Naive thymus-derived CD8-positive, alpha-beta T cell (primary cell): ENCODE data around the gene OR1N1. TPM values are rescaled to one million over a fixed set of nuclear protein-coding genes. Genes with fewer than 3 reads are reported as not detected.
"Not testable (repeated sequence)": the region's sequence is repeated elsewhere in the genome, so short reads cannot be mapped to it uniquely, and the experiment has no call there.

Experiments used
- ATAC-seq, 2 donors: fragments of 150-1000 bp; cut with Tn5 transposase in 1 of 2; sonication (Bioruptor Pico), chemical (Tn5 transposase) in 1 of 2; 1 replicate in 1 of 2; 2 replicates in 1 of 2; pipeline ENCODE4 v1.10.0; 2021; ENCODE audit warnings: mild to moderate bottlenecking in 2 of 2, moderate library complexity in 2 of 2
- POLR2A ChIA-PET: fragments of 350-600 bp; sonication (Branson Sonifier 250); formaldehyde crosslinking; loops from one replicate; lab custom pipeline; 2021; ENCODE audit warnings: antibody characterized with exemption; lab: Charles Lee
- DNase-seq, 10 donors: peaks; one replicate each; pipeline versions ENCODE4 v3.0.0 to v3.0.0-alpha.2; 2020 to 2022
- H3K27ac Mint-ChIP-seq, 10 donors: one replicate each; pipeline ENCODE4 v1.8.0; 2020 to 2022; ENCODE audit warnings: mild to moderate bottlenecking in 10 of 10, mixed read lengths in 10 of 10, moderate library complexity in 4 of 10, inconsistent platforms in 1 of 10
- H3K27me3 Mint-ChIP-seq, 5 donors: one replicate each; pipeline ENCODE4 v1.8.0; 2021 to 2022; ENCODE audit warnings: mixed read lengths in 5 of 5
- H3K36me3 Mint-ChIP-seq, 3 donors: one replicate each; pipeline ENCODE4 v1.8.0; 2020 to 2022; ENCODE audit warnings: mixed read lengths in 3 of 3, mild to moderate bottlenecking in 2 of 3, inconsistent platforms in 1 of 3
- H3K4me1 Mint-ChIP-seq, 4 donors: one replicate each; pipeline ENCODE4 v1.8.0; 2021 to 2022; ENCODE audit warnings: mixed read lengths in 4 of 4
- H3K4me3 Mint-ChIP-seq, 10 donors: one replicate each; pipeline ENCODE4 v1.8.0; 2020 to 2022; ENCODE audit warnings: mild to moderate bottlenecking in 10 of 10, mixed read lengths in 10 of 10, moderate library complexity in 6 of 10, inconsistent platforms in 1 of 10
- H3K9me3 Mint-ChIP-seq, 9 donors: one replicate each; pipeline ENCODE4 v1.8.0; 2020 to 2022; ENCODE audit warnings: mixed read lengths in 9 of 9, mild to moderate bottlenecking in 3 of 9, inconsistent platforms in 1 of 9, moderate library complexity in 1 of 9
- polyA plus RNA-seq, 3 donors: library from polyadenylated mRNA; unstranded; fragments of 300-500 nt; fragmentation: Illumina TruSeq; gene quantifications; one replicate each; pipeline ENCODE4 v1.2.3, GENCODE V29; 2021
- total RNA-seq, 8 experiments: library from RNA in 2 of 8; stranded (reverse) in 2 of 8; gene quantifications; one replicate each; pipeline ENCODE4 v1.2.3 and lab custom pipeline; 2021 to 2026

OR1N1 gene
- total RNA-seq (not detected), polyA plus RNA-seq (not detected), total RNA-seq (lab: John Stamatoyannopoulos, UW) (0 reads per million in 6 experiments)

- Mint-ChIP-seq H3K36me3 (no peaks in the 10 kb centered on the region), H3K4me1 (peaks cover 0 to 2% (median 0%) of the 10 kb centered on the region in 4 donors), H3K27ac (peak within 1 kb of the TSS in 2 of 10 donors; percentile 34 to 51), H3K4me3 (no peak within 1 kb of the TSS), H3K27me3 (peaks cover 3 to 26% (median 17%) of the 10 kb centered on the region in 5 donors), H3K9me3 (no peaks in the 10 kb centered on the region)
- ATAC-seq: no peak
- no peak for DNase-seq
- POLR2A ChIA-PET: no interaction called here
Measured at GRCh38 chr9:122527193-122527592, at the start of gene OR1N1. OR1N1 (minus strand) TSS chr9:122527293; CDS start chr9:122527293, 0 bp downstream.

DNA sequence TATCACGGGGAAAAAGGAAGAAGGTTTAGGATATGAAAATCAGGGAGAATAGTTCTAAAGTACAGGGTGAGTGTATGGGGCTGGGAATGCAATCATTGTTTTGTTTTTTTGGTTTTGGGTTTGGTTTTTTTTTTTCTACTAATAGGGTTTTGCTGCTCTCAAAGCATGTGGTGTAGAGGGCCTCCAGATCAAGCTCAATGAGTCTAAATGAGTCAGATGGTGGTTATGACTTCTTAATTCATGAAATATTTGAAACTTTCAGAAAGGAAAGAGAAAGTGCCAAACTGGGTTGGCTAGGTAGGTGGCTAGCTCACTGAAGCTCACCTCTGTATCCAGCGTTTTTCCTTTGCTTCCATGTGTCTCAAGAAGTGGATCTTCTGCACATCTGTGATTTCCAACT is 45.4 kb upstream of the OR1N1 start:
- H3K27ac Mint-ChIP-seq: no peak overlapping the region
- POLR2A ChIA-PET: no interaction called here
- ATAC-seq: no peak
- no peak overlapping the region for H3K4me3 Mint-ChIP-seq
- H3K36me3 Mint-ChIP-seq: peaks cover 0 to 7% (median 4%) of the 10 kb centered on the region in 3 donors
- peaks cover 0 to 6% (median 0%) of the 10 kb centered on the region in 9 donors for H3K9me3 Mint-ChIP-seq
- peaks cover 0 to 4% (median 0%) of the 10 kb centered on the region in 5 donors for H3K27me3 Mint-ChIP-seq
- DNase-seq: no peak
- peaks cover 0 to 2% (median 0%) of the 10 kb centered on the region in 4 donors for H3K4me1 Mint-ChIP-seq

GRCh38 chr9:122567901-122568300 is 40.8 kb upstream of the OR1N1 start:
- POLR2A ChIA-PET: no interaction called here
- no peak for DNase-seq
- Mint-ChIP-seq H3K9me3 (peaks cover 0 to 4% (median 0%) of the 10 kb centered on the region in 9 donors), H3K27me3 (peaks cover 0 to 4% (median 0%) of the 10 kb centered on the region in 5 donors), H3K4me3 (no peak overlapping the region), H3K36me3 (no peaks in the 10 kb centered on the region), H3K27ac (no peak overlapping the region), H3K4me1 (peaks cover 0 to 2% (median under 1%) of the 10 kb centered on the region in 4 donors)
- ATAC-seq: no peak

DNA sequence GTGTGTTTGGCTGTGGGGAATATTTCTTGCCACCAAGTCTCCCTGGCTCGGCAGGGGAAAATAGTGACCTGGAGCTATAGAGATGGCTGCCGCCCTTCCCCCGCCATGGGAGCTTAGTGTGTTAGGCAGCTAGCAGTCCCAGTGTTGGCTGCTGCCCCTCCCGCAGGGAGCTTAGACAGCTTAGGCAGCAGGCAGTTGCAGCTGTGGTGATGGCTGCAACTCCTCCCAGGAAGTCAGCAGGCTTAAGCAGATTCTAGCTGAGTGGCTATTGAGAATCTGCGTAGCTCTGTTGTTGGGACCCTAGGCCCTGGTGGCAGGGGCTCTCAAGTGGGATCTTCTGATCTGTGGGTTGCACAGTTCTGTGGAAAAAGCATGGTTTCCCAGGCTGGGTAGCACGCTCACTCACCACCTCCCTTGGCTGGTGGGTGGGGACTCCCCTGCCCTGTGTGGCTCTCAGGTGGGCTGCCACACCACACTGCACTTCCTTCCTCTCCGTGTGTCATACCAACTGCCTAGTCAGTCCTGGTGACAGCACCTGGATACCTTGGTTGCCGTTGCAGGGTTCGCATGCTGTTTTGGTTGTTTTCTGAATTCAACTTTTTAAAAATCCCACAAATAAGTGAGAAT is 35.2 kb upstream of the OR1N1 start:
- Mint-ChIP-seq H3K4me1 (peaks cover 0 to 17% (median 5%) of the 10 kb centered on the region in 4 donors), H3K27me3 (peaks cover 0 to 13% (median 8%) of the 10 kb centered on the region in 5 donors), H3K36me3 (peaks cover 0 to 15% (median 8%) of the 10 kb centered on the region in 3 donors), H3K9me3 (peaks cover 0 to 21% (median 8%) of the 10 kb centered on the region in 9 donors), H3K4me3 (peak overlapping the region in 9 of 10 donors; percentile 46 to 83 (median 65)), H3K27ac (peak overlapping the region in 9 of 10 donors; percentile 21 to 93 (median 86))
- POLR2A ChIA-PET: no interaction called here
- ATAC-seq (peak; percentile 94 to 95), DNase-seq (peak in 9 of 10 donors; percentile 1 to 73 (median 15))

DNA sequence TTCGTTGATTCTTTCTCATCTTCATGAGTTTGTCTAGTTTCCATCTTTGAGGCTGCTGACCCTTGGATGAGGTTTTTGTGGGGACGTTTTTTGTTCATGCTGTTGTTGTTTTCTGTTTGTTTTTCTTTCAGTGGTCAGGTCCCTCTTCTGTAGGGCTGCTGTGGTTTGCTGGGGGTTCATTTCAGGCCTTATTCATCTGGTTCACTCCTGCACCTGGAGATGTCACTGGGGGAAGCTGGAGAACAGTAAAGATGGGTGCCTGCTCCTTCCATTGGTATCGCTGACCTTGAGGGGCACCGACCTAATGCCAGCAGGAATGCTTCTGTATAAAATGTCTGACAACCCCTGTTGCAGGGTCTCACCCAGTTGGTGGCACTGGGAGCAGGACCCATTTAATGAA is 34.4 kb upstream of the OR1N1 start:
- Mint-ChIP-seq H3K4me1 (peaks cover 0 to 17% (median 5%) of the 10 kb centered on the region in 4 donors), H3K9me3 (peaks cover 0 to 21% (median 8%) of the 10 kb centered on the region in 9 donors), H3K27ac (peak overlapping the region in 2 of 10 donors; percentile 52 to 57), H3K27me3 (peaks cover 0 to 13% (median 8%) of the 10 kb centered on the region in 5 donors), H3K36me3 (peaks cover 0 to 15% (median 8%) of the 10 kb centered on the region in 3 donors), H3K4me3 (no peak overlapping the region)
- ATAC-seq (no peak), DNase-seq (no peak)
- POLR2A ChIA-PET: no interaction called here

- peaks cover 0 to 11% (median 2%) of the 10 kb centered on the region in 9 donors for H3K9me3 Mint-ChIP-seq
- H3K27ac Mint-ChIP-seq: no peak within 1 kb of the TSS
- peaks cover 0 to 2% (median 0%) of the 10 kb centered on the region in 4 donors for H3K4me1 Mint-ChIP-seq
- ATAC-seq: no peak
- H3K27me3 Mint-ChIP-seq: peaks cover 9 to 28% (median 25%) of the 10 kb centered on the region in 5 donors
- DNase-seq: no peak
- no peak within 1 kb of the TSS for H3K4me3 Mint-ChIP-seq
- H3K36me3 Mint-ChIP-seq: no peaks in the 10 kb centered on the region
- POLR2A ChIA-PET: no interaction called here
Measured at GRCh38 chr9:122552812-122553211, 25.7 kb upstream of the OR1N1 start, which contains the start of gene OR1N2. OR1N2 (plus strand) TSS chr9:122553112; CDS start chr9:122553212, 100 bp downstream.

DNA sequence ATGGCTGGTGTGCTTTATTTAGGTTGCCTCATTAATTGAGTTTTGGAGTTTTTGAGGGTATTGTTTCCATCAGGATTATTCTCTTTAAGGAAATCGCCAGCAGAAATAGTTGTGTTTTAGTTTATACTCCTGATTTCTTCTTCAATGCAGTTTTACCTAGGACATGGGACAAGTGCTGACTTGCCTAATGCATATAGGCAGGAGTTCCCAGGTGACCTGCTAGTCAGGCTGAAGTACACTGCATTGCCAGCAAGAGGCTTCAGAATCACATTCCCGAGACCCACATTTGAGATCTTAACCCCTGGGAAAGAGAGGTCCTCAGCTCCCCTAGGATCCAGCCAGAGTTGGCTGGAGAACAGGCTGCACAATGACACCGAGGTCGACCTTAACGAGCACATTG is 24.3 kb upstream of the OR1N1 start:
- Mint-ChIP-seq H3K27me3 (peaks cover 13 to 28% (median 25%) of the 10 kb centered on the region in 5 donors), H3K27ac (no peak overlapping the region), H3K4me1 (peaks cover 0 to 2% (median 0%) of the 10 kb centered on the region in 4 donors), H3K9me3 (peaks cover 0 to 11% (median 5%) of the 10 kb centered on the region in 9 donors), H3K4me3 (no peak overlapping the region), H3K36me3 (no peaks in the 10 kb centered on the region)
- ATAC-seq: no peak
- DNase-seq: no peak
- POLR2A ChIA-PET: no interaction called here

DNA sequence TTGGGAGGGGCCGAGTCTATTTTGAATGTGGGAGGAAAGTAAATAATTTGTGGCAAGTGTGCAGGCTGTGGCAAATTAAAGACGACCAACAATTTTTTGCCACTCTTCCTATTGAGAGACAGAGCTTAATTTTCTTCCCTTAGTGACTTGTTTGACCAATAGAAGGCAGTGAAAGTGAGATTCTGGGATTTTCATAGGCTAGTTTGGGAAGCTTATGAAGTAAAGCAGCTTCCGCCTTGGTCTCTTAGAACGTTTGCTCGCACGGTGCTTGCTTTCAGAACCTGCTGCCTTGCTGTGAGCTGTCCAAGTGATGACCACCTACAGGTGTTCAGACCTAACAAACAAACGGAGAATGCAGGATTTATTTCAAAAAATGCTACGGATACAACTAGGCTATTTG is 19.1 kb upstream of the OR1N1 start:
- ATAC-seq (no peak), DNase-seq (no peak)
- no peaks in the 10 kb centered on the region for H3K36me3 Mint-ChIP-seq
- H3K27ac Mint-ChIP-seq: no peak overlapping the region
- H3K4me3 Mint-ChIP-seq: no peak overlapping the region
- POLR2A ChIA-PET: no interaction called here
- peaks cover 8 to 31% (median 13%) of the 10 kb centered on the region in 5 donors for H3K27me3 Mint-ChIP-seq
- H3K4me1 Mint-ChIP-seq: no peaks in the 10 kb centered on the region
- H3K9me3 Mint-ChIP-seq: peaks cover 0 to 11% (median 5%) of the 10 kb centered on the region in 9 donors

DNA sequence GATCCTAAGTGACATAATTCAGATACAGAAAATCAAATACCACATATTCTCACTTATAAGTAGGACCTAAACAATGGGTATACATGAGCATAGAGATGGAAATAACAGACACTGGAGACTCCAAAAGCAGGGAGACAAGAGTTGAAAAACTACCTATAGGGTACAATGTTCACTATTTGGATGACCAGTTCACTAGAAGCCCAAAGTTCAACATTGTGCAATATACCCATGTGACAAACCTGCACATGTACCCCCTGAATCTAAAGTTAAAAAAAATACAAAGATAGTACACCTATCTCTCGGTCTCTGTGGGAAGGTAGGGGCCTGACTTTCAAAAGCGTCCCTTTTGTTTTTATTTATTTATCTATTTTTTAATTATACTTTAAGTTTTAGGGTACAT is 11.7 kb upstream of the OR1N1 start:
- Mint-ChIP-seq H3K27me3 (peaks cover 0 to 9% (median 2%) of the 10 kb centered on the region in 5 donors), H3K9me3 (peaks cover 0 to 9% (median 2%) of the 10 kb centered on the region in 9 donors), H3K27ac (no peak overlapping the region), H3K4me3 (no peak overlapping the region), H3K4me1 (peaks cover 0 to 2% (median 0%) of the 10 kb centered on the region in 4 donors), H3K36me3 (no peaks in the 10 kb centered on the region)
- POLR2A ChIA-PET: no interaction called here
- no peak for DNase-seq
- no peak for ATAC-seq

GRCh38 chr9:122537066-122537465 is 10.0 kb upstream of the OR1N1 start:
- H3K36me3 Mint-ChIP-seq, ATAC-seq, H3K27me3 Mint-ChIP-seq, H3K4me1 Mint-ChIP-seq, POLR2A ChIA-PET, H3K9me3 Mint-ChIP-seq, H3K27ac Mint-ChIP-seq, H3K4me3 Mint-ChIP-seq, DNase-seq: not testable (repeated sequence)

GRCh38 chr9:122536134-122536533 is 9.0 kb upstream of the OR1N1 start:
- no peaks in the 10 kb centered on the region for H3K36me3 Mint-ChIP-seq
- H3K4me3 Mint-ChIP-seq: no peak overlapping the region
- DNase-seq (no peak), ATAC-seq (no peak)
- POLR2A ChIA-PET: no interaction called here
- H3K9me3 Mint-ChIP-seq: peaks cover 0 to 9% (median 0%) of the 10 kb centered on the region in 9 donors
- H3K27ac Mint-ChIP-seq: no peak overlapping the region
- peaks cover 0 to 8% (median 0%) of the 10 kb centered on the region in 5 donors for H3K27me3 Mint-ChIP-seq
- peaks cover 0 to 7% (median 3%) of the 10 kb centered on the region in 4 donors for H3K4me1 Mint-ChIP-seq

DNA sequence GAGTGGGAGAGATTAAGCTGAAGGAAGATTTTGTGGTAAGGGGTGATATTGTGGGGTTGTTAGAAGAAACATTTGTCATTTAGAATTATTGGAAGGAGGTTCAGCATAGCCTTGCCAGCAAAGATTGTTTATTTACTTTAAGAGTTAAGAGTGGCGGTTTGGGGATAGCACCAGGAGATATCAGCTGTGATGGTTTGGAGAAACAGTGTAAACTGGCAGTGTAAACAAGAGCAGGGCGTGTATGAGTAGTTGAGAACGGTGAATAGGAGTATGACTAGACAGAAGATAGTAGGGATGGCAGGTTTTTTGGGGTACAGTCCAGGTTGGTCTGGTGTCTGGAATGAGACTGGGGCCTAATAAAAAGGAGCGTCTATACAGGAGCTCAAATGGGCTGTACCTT is 4.1 kb upstream of the OR1N1 start:
- ATAC-seq, H3K4me1 Mint-ChIP-seq, DNase-seq, H3K4me3 Mint-ChIP-seq, H3K36me3 Mint-ChIP-seq, POLR2A ChIA-PET, H3K9me3 Mint-ChIP-seq, H3K27ac Mint-ChIP-seq: not testable (repeated sequence)
- peaks cover 0 to 15% (median 10%) of the 10 kb centered on the region in 5 donors for H3K27me3 Mint-ChIP-seq

DNA sequence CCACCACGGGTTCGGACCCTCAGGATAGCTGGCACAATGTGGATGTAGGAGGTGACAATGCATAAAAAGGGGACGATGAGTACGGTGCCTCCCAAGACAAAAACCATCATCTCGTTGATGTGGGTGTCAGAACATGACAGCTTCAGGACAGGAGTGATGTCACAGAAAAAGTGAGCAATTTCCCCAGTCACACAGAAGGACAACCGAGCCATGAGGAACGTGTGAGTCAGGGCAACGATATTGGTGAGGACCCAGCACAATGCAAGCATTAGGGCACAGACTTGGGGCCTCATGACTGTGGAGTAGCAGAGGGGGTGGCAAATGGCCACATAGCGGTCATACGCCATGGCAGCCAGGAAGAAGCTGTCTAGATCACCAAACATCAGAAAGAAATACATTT is 491 bp downstream of the OR1N1 start:
- Mint-ChIP-seq H3K27ac (peak overlapping the region in 2 of 10 donors; percentile 34 to 51), H3K27me3 (peaks cover 5 to 32% (median 20%) of the 10 kb centered on the region in 5 donors), H3K4me3 (no peak overlapping the region), H3K9me3 (no peaks in the 10 kb centered on the region), H3K4me1 (peaks cover 0 to 2% (median 0%) of the 10 kb centered on the region in 4 donors), H3K36me3 (no peaks in the 10 kb centered on the region)
- DNase-seq (no peak), ATAC-seq (no peak)
- POLR2A ChIA-PET: no interaction called here
